ENCODE data around the gene HMX1. TPM values are rescaled to one million over a fixed set of nuclear protein-coding genes. Genes with fewer than 3 reads are reported as not detected.

HMX1 gene
- total RNA-seq, 4 donors from 2014 or later, result 0.19 TPM; not detected in 3

GRCh38 chr4:8892556-8893226, 21.1 kb upstream of the HMX1 start:
- Histone ChIP-seq H3K27me3 (peaks cover 13 to 100% (median 26%) of the 10 kb centered on the region in 4 donors), H3K27ac (no peak overlapping the region), H3K9me3 (no peaks in the 10 kb centered on the region), H3K4me3 (no peak overlapping the region), H3K4me1 (peaks cover 0 to 36% (median 19%) of the 10 kb centered on the region in 3 donors), H3K36me3 (no peaks in the 10 kb centered on the region)
- 0% methylated on average over 2 to 3 of the region's 73 CpGs for WGBS, 2 donors
- intact Hi-C loops (cut with DNase I), result no loop called here
- TF ChIP-seq CTCF (IDR thresholded peaks at IDR 0.05) (no peak), POLR2A (IDR thresholded peaks at IDR 0.05) (no peak)
- DNase-seq, result no peak

GRCh38 chr4:8891646-8892555, 20.3 kb upstream of the HMX1 start:
- Histone ChIP-seq H3K9me3 (no peaks in the 10 kb centered on the region), H3K4me1 (peaks cover 0 to 30% (median 19%) of the 10 kb centered on the region in 3 donors), H3K36me3 (no peaks in the 10 kb centered on the region), H3K27me3 (peaks cover 13 to 100% (median 26%) of the 10 kb centered on the region in 4 donors), H3K27ac (no peak overlapping the region), H3K4me3 (no peak overlapping the region)
- 20 to 33% methylated on average over 12 to 35 of the region's 72 CpGs for WGBS, 2 donors
- DNase-seq, result no peak
- intact Hi-C loops (cut with DNase I), result no loop called here
- no peak for TF ChIP-seq CTCF (IDR thresholded peaks at IDR 0.05)
- TF ChIP-seq POLR2A (IDR thresholded peaks at IDR 0.05), result no peak

GRCh38 chr4:8891255-8891645, 19.6 kb upstream of the HMX1 start:
- intact Hi-C loops (cut with DNase I), result no loop called here
- no peaks in the 10 kb centered on the region for H3K36me3 ChIP-seq
- H3K27ac ChIP-seq, result no peak overlapping the region
- H3K9me3 ChIP-seq, result no peaks in the 10 kb centered on the region
- H3K4me3 ChIP-seq, result no peak overlapping the region
- 40 to 58% methylated on average over 2 to 15 of the region's 15 CpGs for WGBS, 2 donors
- TF ChIP-seq CTCF (IDR thresholded peaks at IDR 0.05) (no peak), POLR2A (IDR thresholded peaks at IDR 0.05) (no peak)
- H3K27me3 ChIP-seq, result peaks cover 13 to 100% (median 26%) of the 10 kb centered on the region in 4 donors
- H3K4me1 ChIP-seq, result peaks cover 0 to 30% (median 19%) of the 10 kb centered on the region in 3 donors
- DNase-seq, result no peak

GRCh38 chr4:8888856-8889255, 17.2 kb upstream of the HMX1 start:
- Histone ChIP-seq H3K36me3 (no peaks in the 10 kb centered on the region), H3K9me3 (no peaks in the 10 kb centered on the region), H3K27me3 (peaks cover 8 to 99% (median 22%) of the 10 kb centered on the region in 4 donors), H3K27ac (no peak overlapping the region), H3K4me3 (no peak overlapping the region), H3K4me1 (peaks cover 0 to 22% (median 14%) of the 10 kb centered on the region in 3 donors)
- TF ChIP-seq POLR2A (IDR thresholded peaks at IDR 0.05) (no peak), CTCF (IDR thresholded peaks at IDR 0.05) (no peak)
- DNase-seq, result no peak
- intact Hi-C loops (cut with DNase I), result no loop called here
- WGBS, 2 donors, result 7 to 50% methylated on average over 2 to 3 of the region's 13 CpGs
